ENCODE measurements around the gene PTHLH. TPM values are rescaled to one million over a fixed set of nuclear protein-coding genes. Genes with fewer than 3 reads are reported as not detected.

The PTHLH gene
- total RNA-seq: 1 to 10 TPM; 4.5 to 9.6 (median 5.6) TPM

DNA sequence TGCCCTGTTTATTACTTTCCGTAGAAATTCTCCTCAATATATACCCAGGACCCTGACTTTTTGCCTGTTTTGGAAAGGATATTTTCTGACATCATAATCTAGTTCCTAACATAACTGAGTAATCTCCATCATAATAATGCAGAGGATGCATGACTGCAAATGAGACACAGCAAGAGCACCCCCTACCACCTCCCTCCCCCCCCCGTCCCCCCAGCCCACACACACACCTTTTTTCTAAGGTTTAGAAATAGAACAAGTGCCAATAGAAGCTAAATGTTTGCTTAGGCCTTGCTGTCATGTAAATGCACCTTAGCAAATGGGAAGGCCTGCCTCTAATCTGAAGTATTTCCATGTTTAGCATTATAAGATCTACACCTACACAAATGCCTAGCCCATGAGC is at the start of gene PTHLH:
TSS of gene PTHLH (minus strand) at position 13 of the 400 bp plus-strand sequence. CDS start 3,239 bp downstream, outside the sequence.
- H3K9me3 ChIP-seq: no peaks in the 10 kb centered on the region
- H3K4me1 ChIP-seq: peaks cover 16 to 72% (median 38%) of the 10 kb centered on the region in 3 donors
- H3K27ac ChIP-seq: peak within 1 kb of the TSS in 3 of 4 donors; percentile 61 to 91 (median 87)
- intact Hi-C loops (cut with DNase I): loop anchor here (10.0 kb wide), 1 partner anchor 212 kb away; no protein-coding TSS in a partner anchor
- no peak within 1 kb of the TSS for H3K4me3 ChIP-seq
- H3K27me3 ChIP-seq: peaks cover 0 to 78% (median 8%) of the 10 kb centered on the region in 4 donors
- H3K36me3 ChIP-seq: no peaks in the 10 kb centered on the region
- WGBS, 2 donors: 37 to 62% methylated on average over 2 of the region's 2 CpGs
- TF ChIP-seq POLR2A (IDR thresholded peaks at IDR 0.05): no peak
- TF ChIP-seq, protein P1, sequence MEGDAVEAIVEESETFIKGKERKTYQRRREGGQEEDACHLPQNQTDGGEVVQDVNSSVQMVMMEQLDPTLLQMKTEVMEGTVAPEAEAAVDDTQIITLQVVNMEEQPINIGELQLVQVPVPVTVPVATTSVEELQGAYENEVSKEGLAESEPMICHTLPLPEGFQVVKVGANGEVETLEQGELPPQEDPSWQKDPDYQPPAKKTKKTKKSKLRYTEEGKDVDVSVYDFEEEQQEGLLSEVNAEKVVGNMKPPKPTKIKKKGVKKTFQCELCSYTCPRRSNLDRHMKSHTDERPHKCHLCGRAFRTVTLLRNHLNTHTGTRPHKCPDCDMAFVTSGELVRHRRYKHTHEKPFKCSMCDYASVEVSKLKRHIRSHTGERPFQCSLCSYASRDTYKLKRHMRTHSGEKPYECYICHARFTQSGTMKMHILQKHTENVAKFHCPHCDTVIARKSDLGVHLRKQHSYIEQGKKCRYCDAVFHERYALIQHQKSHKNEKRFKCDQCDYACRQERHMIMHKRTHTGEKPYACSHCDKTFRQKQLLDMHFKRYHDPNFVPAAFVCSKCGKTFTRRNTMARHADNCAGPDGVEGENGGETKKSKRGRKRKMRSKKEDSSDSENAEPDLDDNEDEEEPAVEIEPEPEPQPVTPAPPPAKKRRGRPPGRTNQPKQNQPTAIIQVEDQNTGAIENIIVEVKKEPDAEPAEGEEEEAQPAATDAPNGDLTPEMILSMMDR (IDR thresholded peaks at IDR 0.05): no peak
- no peak for DNase-seq

DNA sequence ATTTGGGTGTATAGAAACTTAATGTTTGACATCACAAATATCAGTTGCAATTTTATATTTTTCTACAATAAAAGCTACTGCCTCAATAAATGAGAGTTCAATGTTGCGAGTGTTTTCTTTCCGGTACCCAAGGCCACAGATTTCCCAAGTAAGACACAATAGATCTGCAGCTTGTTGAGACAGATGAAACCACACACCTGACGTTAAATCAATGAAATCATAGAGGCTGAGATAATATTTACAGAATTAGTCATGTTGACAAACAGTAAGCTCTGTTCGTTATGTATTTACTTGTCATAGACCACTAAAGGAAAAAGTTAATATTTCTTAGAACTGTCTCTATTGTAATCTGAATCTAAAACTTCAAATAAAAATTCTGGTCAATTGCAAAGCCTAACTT is 49.2 kb upstream of the PTHLH start:
- Histone ChIP-seq H3K27me3 (no peaks in the 10 kb centered on the region), H3K4me3 (no peak overlapping the region), H3K36me3 (no peaks in the 10 kb centered on the region), H3K9me3 (no peaks in the 10 kb centered on the region), H3K27ac (no peak overlapping the region), H3K4me1 (peaks cover 0 to 11% (median 0%) of the 10 kb centered on the region in 3 donors)
- no peak for DNase-seq
- TF ChIP-seq POLR2A (IDR thresholded peaks at IDR 0.05): no peak
- TF ChIP-seq, protein P1 (IDR thresholded peaks at IDR 0.05): no peak
- intact Hi-C loops (cut with DNase I): no loop called here
- 46 to 50% methylated on average over 4 of the region's 4 CpGs for WGBS, 2 donors

DNA sequence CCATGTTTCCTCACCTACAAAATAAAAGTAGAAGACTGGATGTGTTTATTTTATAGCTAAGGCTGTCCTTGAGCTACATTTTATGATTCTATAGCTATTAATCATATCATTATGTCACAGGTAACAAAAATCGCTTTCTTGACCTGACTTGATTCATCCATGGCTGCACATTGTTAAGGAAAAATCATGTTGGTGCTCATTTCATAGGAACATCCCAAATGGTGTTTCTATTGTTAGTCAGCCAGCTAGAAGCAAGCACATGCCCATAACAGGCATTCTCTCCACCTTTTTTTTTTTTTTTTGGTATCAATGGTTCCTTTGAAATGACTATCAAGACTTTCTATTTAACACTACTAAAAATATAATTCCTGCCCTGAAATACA is 45.3 kb upstream of the PTHLH start:
- 25 to 44% methylated on average over 1 of the region's 1 CpG for WGBS, 2 donors
- intact Hi-C loops (cut with DNase I): no loop called here
- no peak for DNase-seq

DNA sequence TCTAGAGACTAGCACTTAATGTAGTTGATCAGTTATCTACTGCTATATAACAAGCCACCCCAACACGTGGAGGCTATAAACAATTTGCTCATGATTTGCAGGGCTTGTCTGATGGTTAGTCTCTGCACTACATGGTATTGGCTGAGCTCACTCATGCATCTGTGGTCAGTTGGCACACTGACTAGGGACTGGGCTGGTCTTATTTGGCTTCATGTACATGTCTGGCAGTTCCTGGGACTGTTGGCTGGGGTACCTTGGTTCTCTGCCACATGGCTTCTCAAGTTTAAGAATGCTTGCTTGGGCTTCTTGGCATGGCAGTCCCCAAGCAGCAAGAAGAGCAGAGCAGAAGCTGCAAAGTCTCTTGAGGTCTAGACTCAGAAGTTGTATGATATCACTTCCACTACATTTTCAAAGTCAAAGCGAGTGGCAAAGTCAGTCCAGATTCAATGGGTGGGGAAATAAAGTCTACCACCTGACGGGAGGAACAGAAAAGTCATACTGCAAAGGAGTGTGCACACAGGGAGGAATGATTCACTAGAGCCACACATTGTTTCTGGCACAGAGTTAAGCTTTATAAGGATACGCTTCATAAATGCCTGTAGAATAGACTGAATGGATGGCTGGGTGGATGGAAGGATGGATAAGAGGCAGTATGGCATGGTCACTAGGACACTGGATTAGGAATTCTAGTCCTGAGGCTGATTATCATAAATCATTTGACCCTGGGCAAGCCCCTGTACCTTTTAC is 44.8 kb upstream of the PTHLH start:
- no peak overlapping the region for H3K27ac ChIP-seq
- WGBS, 2 donors: 52 to 81% methylated on average over 4 of the region's 4 CpGs
- DNase-seq: no peak
- no peak overlapping the region for H3K4me3 ChIP-seq
- no peaks in the 10 kb centered on the region for H3K9me3 ChIP-seq
- H3K36me3 ChIP-seq: no peaks in the 10 kb centered on the region
- intact Hi-C loops (cut with DNase I): no loop called here
- no peak for TF ChIP-seq POLR2A (IDR thresholded peaks at IDR 0.05)
- H3K4me1 ChIP-seq: peaks cover 0 to 11% (median 0%) of the 10 kb centered on the region in 3 donors
- no peaks in the 10 kb centered on the region for H3K27me3 ChIP-seq

More for the DNA sequence above, 45.3 kb upstream of the PTHLH start:
- TF ChIP-seq, protein P1 (IDR thresholded peaks at IDR 0.05): no peak
- TF ChIP-seq POLR2A (IDR thresholded peaks at IDR 0.05): no peak
- Histone ChIP-seq H3K9me3 (no peaks in the 10 kb centered on the region), H3K27me3 (no peaks in the 10 kb centered on the region), H3K4me1 (peaks cover 0 to 11% (median 0%) of the 10 kb centered on the region in 3 donors), H3K27ac (no peak overlapping the region), H3K36me3 (no peaks in the 10 kb centered on the region), H3K4me3 (no peak overlapping the region)

DNA sequence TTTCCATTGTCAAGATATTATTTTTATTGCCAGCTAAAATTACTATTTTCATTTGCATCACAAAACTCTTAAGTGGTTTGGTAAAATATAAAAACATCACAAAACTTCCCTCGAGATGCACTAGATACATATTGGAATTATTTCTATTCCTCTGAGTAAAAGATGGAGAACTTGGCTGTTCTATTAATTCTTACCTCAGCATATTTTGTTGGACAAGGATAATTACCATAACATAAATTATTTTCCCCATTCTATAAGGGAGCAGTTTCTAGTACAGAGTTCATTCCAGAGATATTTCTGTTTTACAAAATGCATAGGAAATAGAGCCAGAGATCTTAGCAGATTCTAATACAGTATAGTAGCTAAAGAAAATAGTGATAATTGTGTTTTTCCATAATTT is 42.6 kb upstream of the PTHLH start:
- Histone ChIP-seq H3K4me3 (no peak overlapping the region), H3K27me3 (no peaks in the 10 kb centered on the region), H3K4me1 (peaks cover 0 to 11% (median 0%) of the 10 kb centered on the region in 3 donors), H3K27ac (no peak overlapping the region), H3K36me3 (no peaks in the 10 kb centered on the region), H3K9me3 (no peaks in the 10 kb centered on the region)
- 84 to 96% methylated on average over 1 of the region's 1 CpG for WGBS, 2 donors
- TF ChIP-seq POLR2A (IDR thresholded peaks at IDR 0.05): no peak
- TF ChIP-seq, protein P1 (IDR thresholded peaks at IDR 0.05): no peak
- DNase-seq: no peak
- intact Hi-C loops (cut with DNase I): no loop called here

Data from esophagus squamous epithelium (tissue), 5 donors.